Measurements from ENCODE around the gene U2SURP. TPM values are rescaled to one million over a fixed set of nuclear protein-coding genes. Genes with fewer than 3 reads are reported as not detected.
"Not testable (repeated sequence)": the region's sequence is repeated elsewhere in the genome, so short reads cannot be mapped to it uniquely, and the experiment has no call there.

Gene U2SURP
- total RNA-seq, 1 experiment from 2014 or later = 132 TPM

GRCh38 chr3:143073541-143073940, 72.2 kb downstream of the U2SURP start:
- RAD21 ChIA-PET (ENCODE audit: low non-redundant PET in 1 of 2, low total read pairs in 2 of 2, uncharacterized antibody in 2 of 2, unreplicated experiment in 2 of 2) = not testable (repeated sequence)

DNA sequence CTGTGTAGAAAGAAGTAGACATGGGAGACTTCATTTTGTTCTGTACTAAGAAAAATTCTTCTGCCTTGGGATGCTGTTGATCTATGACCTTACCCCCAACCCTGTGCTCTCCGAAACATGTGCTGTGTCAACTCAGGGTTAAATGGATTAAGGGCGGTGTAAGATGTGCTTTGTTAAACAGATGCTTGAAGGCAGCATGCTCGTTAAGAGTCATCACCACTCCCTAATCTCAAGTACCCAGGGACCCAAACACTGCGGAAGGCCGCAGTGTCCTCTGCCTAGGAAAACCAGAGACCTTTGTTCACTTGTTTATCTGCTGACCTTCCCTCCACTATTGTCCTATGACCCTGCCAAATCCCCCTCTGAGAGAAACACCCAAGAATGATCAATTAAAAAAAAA, 72.6 kb downstream of the U2SURP start:
- H3K4me1 ChIP-seq (ENCODE audit: control insufficient read depth in 1 of 2, insufficient read depth in 2 of 2, low read length in 2 of 2); RAD21 ChIA-PET (ENCODE audit: low non-redundant PET in 1 of 2, low total read pairs in 2 of 2, uncharacterized antibody in 2 of 2, unreplicated experiment in 2 of 2); POLR2A ChIA-PET; ATAC-seq; H3K79me2 ChIP-seq (ENCODE audit: insufficient read depth, low read length); H3K4me3 ChIP-seq (replicated peaks in 1 of 2; ENCODE audit: low read depth in 1 of 2, low read length in 2 of 2); H2AFZ ChIP-seq (ENCODE audit: low read depth, low read length, poor library complexity, severe bottlenecking); H3K4me2 ChIP-seq (ENCODE audit: low read length); H3K9me3 ChIP-seq (ENCODE audit: control insufficient read depth in 1 of 2, insufficient read depth in 1 of 2, low read depth in 1 of 2, low read length in 2 of 2); H3K27ac ChIP-seq (ENCODE audit: low read depth, low read length); H3K36me3 ChIP-seq (ENCODE audit: control insufficient read depth in 1 of 2, insufficient read depth in 2 of 2, low read length in 2 of 2); DNase-seq (ENCODE audit: low read depth, low spot score); H3K9ac ChIP-seq (ENCODE audit: low read length); H4K20me1 ChIP-seq (ENCODE audit: insufficient read depth); BruUV-seq (replicated peaks); H3K9me2 ChIP-seq (ENCODE audit: insufficient read depth); intact Hi-C loops (cut with micrococcal nuclease); H3K27me3 ChIP-seq (ENCODE audit: insufficient read depth, low read length); CTCF ChIA-PET: not testable (repeated sequence)

More at GRCh38 chr3:143073541-143073940, 72.2 kb downstream of the U2SURP start:
- H3K27ac ChIP-seq (ENCODE audit: low read depth, low read length); H3K79me2 ChIP-seq (ENCODE audit: insufficient read depth, low read length); H3K4me2 ChIP-seq (ENCODE audit: low read length); H3K9me2 ChIP-seq (ENCODE audit: insufficient read depth); H3K4me1 ChIP-seq (ENCODE audit: control insufficient read depth in 1 of 2, insufficient read depth in 2 of 2, low read length in 2 of 2); DNase-seq (ENCODE audit: low read depth, low spot score); POLR2A ChIA-PET; H3K36me3 ChIP-seq (ENCODE audit: control insufficient read depth in 1 of 2, insufficient read depth in 2 of 2, low read length in 2 of 2); BruUV-seq (replicated peaks); H3K27me3 ChIP-seq (ENCODE audit: insufficient read depth, low read length); ATAC-seq; H3K9ac ChIP-seq (ENCODE audit: low read length); CTCF ChIA-PET; H2AFZ ChIP-seq (ENCODE audit: low read depth, low read length, poor library complexity, severe bottlenecking); H4K20me1 ChIP-seq (ENCODE audit: insufficient read depth); H3K4me3 ChIP-seq (replicated peaks in 1 of 2; ENCODE audit: low read depth in 1 of 2, low read length in 2 of 2); intact Hi-C loops (cut with micrococcal nuclease); H3K9me3 ChIP-seq (ENCODE audit: control insufficient read depth in 1 of 2, insufficient read depth in 1 of 2, low read depth in 1 of 2, low read length in 2 of 2): not testable (repeated sequence)

- H3K4me2 ChIP-seq (ENCODE audit: low read length) = no peak overlapping the region
- H3K9me3 ChIP-seq (ENCODE audit: control insufficient read depth in 1 of 2, insufficient read depth in 1 of 2, low read depth in 1 of 2, low read length in 2 of 2) = no peaks in the 10 kb centered on the region
- ATAC-seq = no peak
- no peaks in the 10 kb centered on the region for H3K36me3 ChIP-seq (ENCODE audit: control insufficient read depth in 1 of 2, insufficient read depth in 2 of 2, low read length in 2 of 2)
- ChIA-PET CTCF (no interaction called here), RAD21 (ENCODE audit: low non-redundant PET in 1 of 2, low total read pairs in 2 of 2, uncharacterized antibody in 2 of 2, unreplicated experiment in 2 of 2) (no interaction called here), POLR2A (no interaction called here)
- BruUV-seq (replicated peaks) = no TSS peak
- no peak overlapping the region for H3K27ac ChIP-seq (ENCODE audit: low read depth, low read length)
- no peak overlapping the region for H3K9ac ChIP-seq (ENCODE audit: low read length)
- H3K79me2 ChIP-seq (ENCODE audit: insufficient read depth, low read length) = no peaks in the 10 kb centered on the region
- intact Hi-C loops (cut with micrococcal nuclease) = no loop called here
- H3K9me2 ChIP-seq (ENCODE audit: insufficient read depth) = no peaks in the 10 kb centered on the region
- H3K4me1 ChIP-seq (ENCODE audit: control insufficient read depth in 1 of 2, insufficient read depth in 2 of 2, low read length in 2 of 2) = no peaks in the 10 kb centered on the region
- no peak overlapping the region for H3K4me3 ChIP-seq (replicated peaks in 1 of 2; ENCODE audit: low read depth in 1 of 2, low read length in 2 of 2)
- H2AFZ ChIP-seq (ENCODE audit: low read depth, low read length, poor library complexity, severe bottlenecking) = no peak overlapping the region
- H3K27me3 ChIP-seq (ENCODE audit: insufficient read depth, low read length) = no peaks in the 10 kb centered on the region
- no peaks in the 10 kb centered on the region for H4K20me1 ChIP-seq (ENCODE audit: insufficient read depth)
- no peak for DNase-seq (ENCODE audit: low read depth, low spot score)
- TF ChIP-seq EZH2 (IDR thresholded peaks at IDR 0.05) (no peak), SRF (IDR thresholded peaks at IDR 0.05; ENCODE audit: low read depth) (no peak), POLR2A (IDR thresholded peaks at IDR 0.05; ENCODE audit: borderline replicate concordance, extremely low read depth, insufficient read depth, insufficient read length) (no peak), ZBTB33 (IDR thresholded peaks at IDR 0.05; ENCODE audit: extremely low read depth, insufficient replicate concordance, low read length) (no peak), ELF1 (IDR thresholded peaks at IDR 0.05; ENCODE audit: borderline replicate concordance, low read depth) (no peak), REST (IDR thresholded peaks at IDR 0.05; ENCODE audit: low read depth) (no peak), CEBPB (IDR thresholded peaks at IDR 0.05; ENCODE audit: low read depth) (no peak), POLR2AphosphoS5 (IDR thresholded peaks at IDR 0.05; ENCODE audit: low read depth, low read length) (no peak), SIN3A (IDR thresholded peaks at IDR 0.05; ENCODE audit: low read depth) (no peak), JUND (IDR thresholded peaks at IDR 0.05) (no peak)
Measured at GRCh38 chr3:143078883-143079282, 77.5 kb downstream of the U2SURP start.

Data from HCT116 (cell line).